ENCODE results near the gene KLF11. TPM values are rescaled to one million over a fixed set of nuclear protein-coding genes. Genes with fewer than 3 reads are reported as not detected.

KLF11 gene
- total RNA-seq, 3 donors from 2014 or later (not counting 1 experiment from before 2014, with no cell fraction given), result 47.3 to 85.8 (median 49.3) TPM

GRCh38 chr2:10033251-10034006, 9.9 kb upstream of the KLF11 start:
- H3K27me3 Mint-ChIP-seq (ENCODE audit: low read depth in 2 of 2), result no peaks in the 10 kb centered on the region
- H3K27ac ChIP-seq (ENCODE audit: low read length), result no peak overlapping the region

GRCh38 chr2:10034333-10035052, 8.9 kb upstream of the KLF11 start:
- Mint-ChIP-seq H3K27ac (peak overlapping the region; percentile 81 to 85), H3K9me3 (no peaks in the 10 kb centered on the region), H3K36me3 (no peaks in the 10 kb centered on the region), H3K4me3 (peak overlapping the region; percentile 52), H3K27me3 (ENCODE audit: low read depth in 2 of 2) (no peaks in the 10 kb centered on the region), H3K4me1 (peaks cover 33 to 56% of the 10 kb centered on the region in 2 donors)
- no peak for TF ChIP-seq CTCF (IDR thresholded peaks at IDR 0.05)
- Histone ChIP-seq H3K27ac (ENCODE audit: low read length) (no peak overlapping the region), H3K4me3 (ENCODE audit: low read length) (no peak overlapping the region), H3K36me3 (ENCODE audit: control insufficient read depth, insufficient read depth, low read length) (no peaks in the 10 kb centered on the region), H3K4me1 (ENCODE audit: control insufficient read depth, insufficient read depth, low read length) (peaks cover 81% of the 10 kb centered on the region), H3K9me3 (ENCODE audit: control insufficient read depth, insufficient read depth, low read length) (no peaks in the 10 kb centered on the region), H3K27me3 (ENCODE audit: control insufficient read depth, insufficient read depth, low read length) (no peaks in the 10 kb centered on the region)
- ATAC-seq (no peak), DNase-seq (no peak)
- WGBS (ENCODE audit: insufficient coverage), result 83% methylated on average over 10 of the region's 12 CpGs
- intact Hi-C loops (cut with micrococcal nuclease), result no loop called here

More at GRCh38 chr2:10033251-10034006, 9.9 kb upstream of the KLF11 start:
- Histone ChIP-seq H3K36me3 (ENCODE audit: control insufficient read depth, insufficient read depth, low read length) (no peaks in the 10 kb centered on the region), H3K4me1 (ENCODE audit: control insufficient read depth, insufficient read depth, low read length) (peaks cover 86% of the 10 kb centered on the region), H3K4me3 (ENCODE audit: low read length) (no peak overlapping the region), H3K27me3 (ENCODE audit: control insufficient read depth, insufficient read depth, low read length) (no peaks in the 10 kb centered on the region), H3K9me3 (ENCODE audit: control insufficient read depth, insufficient read depth, low read length) (no peaks in the 10 kb centered on the region)
- intact Hi-C loops (cut with micrococcal nuclease), result no loop called here
- DNase-seq (no peak), ATAC-seq (no peak)
- Mint-ChIP-seq H3K9me3 (no peaks in the 10 kb centered on the region), H3K36me3 (no peaks in the 10 kb centered on the region), H3K4me1 (peaks cover 44 to 64% of the 10 kb centered on the region in 2 donors), H3K27ac (no peak overlapping the region), H3K4me3 (no peak overlapping the region)
- no peak for TF ChIP-seq CTCF (IDR thresholded peaks at IDR 0.05)
- 85% methylated on average over 14 of the region's 14 CpGs for WGBS (ENCODE audit: insufficient coverage)

GRCh38 chr2:10035053-10035422, 8.3 kb upstream of the KLF11 start:
- Histone ChIP-seq H3K9me3 (ENCODE audit: control insufficient read depth, insufficient read depth, low read length) (no peaks in the 10 kb centered on the region), H3K4me1 (ENCODE audit: control insufficient read depth, insufficient read depth, low read length) (peaks cover 75% of the 10 kb centered on the region), H3K4me3 (ENCODE audit: low read length) (no peak overlapping the region), H3K27me3 (ENCODE audit: control insufficient read depth, insufficient read depth, low read length) (no peaks in the 10 kb centered on the region), H3K27ac (ENCODE audit: low read length) (no peak overlapping the region), H3K36me3 (ENCODE audit: control insufficient read depth, insufficient read depth, low read length) (no peaks in the 10 kb centered on the region)
- H3K4me1 Mint-ChIP-seq, result peaks cover 28 to 51% of the 10 kb centered on the region in 2 donors
- intact Hi-C loops (cut with micrococcal nuclease), result no loop called here
- TF ChIP-seq CTCF (IDR thresholded peaks at IDR 0.05), result no peak
- H3K4me3 Mint-ChIP-seq, result peak overlapping the region; percentile 52
- no peaks in the 10 kb centered on the region for H3K9me3 Mint-ChIP-seq
- WGBS (ENCODE audit: insufficient coverage), result 40% methylated on average over 3 of the region's 3 CpGs
- H3K36me3 Mint-ChIP-seq, result no peaks in the 10 kb centered on the region
- DNase-seq, result no peak
- no peaks in the 10 kb centered on the region for H3K27me3 Mint-ChIP-seq (ENCODE audit: low read depth in 2 of 2)
- peak in 1 of 3 donors; percentile 17 for ATAC-seq
- H3K27ac Mint-ChIP-seq, result peak overlapping the region; percentile 81 to 85
